Stimulated activated naive CD8-positive, alpha-beta T cell treated with anti-CD3 and anti-CD28 coated beads, Interleukin-15, Interleukin-2, amounts not matched to agents 100 U/mL and 50 U/mL, for 24 hours (primary cell): ENCODE results near the gene MOB3B.
"Not testable (repeated sequence)": the region's sequence is repeated elsewhere in the genome, so short reads cannot be mapped to it uniquely, and the experiment has no call there.

Source experiments
- ATAC-seq: fragments of 150-1000 bp; cut with Tn5 transposase; one replicate; pipeline ENCODE4 v1.10.0; 2021
- DNase-seq: peaks from one replicate; pipeline ENCODE4 v3.0.0; 2021

The MOB3B gene

GRCh38 chr9:27474305-27474704 is 55.3 kb downstream of the MOB3B start:
- ATAC-seq (no peak), DNase-seq (no peak)

- DNase-seq (no peak), ATAC-seq (no peak)
Measured at GRCh38 chr9:27473111-27473529, 56.5 kb downstream of the MOB3B start.

GRCh38 chr9:27472195-27472594 is 57.4 kb downstream of the MOB3B start:
- ATAC-seq = no peak
- no peak for DNase-seq

GRCh38 chr9:27471789-27472188 is 57.8 kb downstream of the MOB3B start:
- DNase-seq (no peak), ATAC-seq (no peak)

GRCh38 chr9:27471366-27471765 is 58.2 kb downstream of the MOB3B start:
- ATAC-seq (no peak), DNase-seq (no peak)

- ATAC-seq = no peak
- no peak for DNase-seq
Measured at GRCh38 chr9:27470291-27470856, 59.2 kb downstream of the MOB3B start.

GRCh38 chr9:27469550-27469949 is 60.1 kb downstream of the MOB3B start:
- DNase-seq (no peak), ATAC-seq (no peak)

- DNase-seq (no peak), ATAC-seq (no peak)
Measured at GRCh38 chr9:27468462-27469110, 61.0 kb downstream of the MOB3B start.

GRCh38 chr9:27468000-27468399 is 61.6 kb downstream of the MOB3B start:
- DNase-seq (no peak), ATAC-seq (no peak)

GRCh38 chr9:27467486-27467885 is 62.1 kb downstream of the MOB3B start:
- DNase-seq (no peak), ATAC-seq (no peak)

- DNase-seq, ATAC-seq: not testable (repeated sequence)
Measured at GRCh38 chr9:27466516-27466915, 63.1 kb downstream of the MOB3B start.

- not testable (repeated sequence) for DNase-seq, ATAC-seq
Measured at GRCh38 chr9:27464950-27465349, 64.7 kb downstream of the MOB3B start.

- ATAC-seq = no peak
- no peak for DNase-seq
Measured at GRCh38 chr9:27462846-27463245, 66.8 kb downstream of the MOB3B start.

GRCh38 chr9:27462434-27462833 is 67.2 kb downstream of the MOB3B start:
- ATAC-seq (no peak), DNase-seq (no peak)

- peak; percentile 59 for ATAC-seq
- no peak for DNase-seq
Measured at GRCh38 chr9:27460226-27461023, 69.2 kb downstream of the MOB3B start.

- ATAC-seq (no peak), DNase-seq (peak; percentile 8)
Measured at GRCh38 chr9:27457445-27457844, 72.2 kb downstream of the MOB3B start.

GRCh38 chr9:27453860-27454553 is 75.6 kb downstream of the MOB3B start:
- DNase-seq = no peak
- no peak for ATAC-seq

- DNase-seq (no peak), ATAC-seq (no peak)
Measured at GRCh38 chr9:27451207-27451797, 78.3 kb downstream of the MOB3B start.

- DNase-seq (no peak), ATAC-seq (no peak)
Measured at GRCh38 chr9:27450752-27451151, 78.9 kb downstream of the MOB3B start.

- ATAC-seq, DNase-seq: not testable (repeated sequence)
Measured at GRCh38 chr9:27448356-27448755, 81.3 kb downstream of the MOB3B start.

- DNase-seq (no peak), ATAC-seq (no peak)
Measured at GRCh38 chr9:27447031-27447683, 82.5 kb downstream of the MOB3B start.

GRCh38 chr9:27445688-27446087 is 83.9 kb downstream of the MOB3B start:
- DNase-seq (no peak), ATAC-seq (no peak)
